ENCODE data around the gene DDR2.

Gene DDR2

DNA sequence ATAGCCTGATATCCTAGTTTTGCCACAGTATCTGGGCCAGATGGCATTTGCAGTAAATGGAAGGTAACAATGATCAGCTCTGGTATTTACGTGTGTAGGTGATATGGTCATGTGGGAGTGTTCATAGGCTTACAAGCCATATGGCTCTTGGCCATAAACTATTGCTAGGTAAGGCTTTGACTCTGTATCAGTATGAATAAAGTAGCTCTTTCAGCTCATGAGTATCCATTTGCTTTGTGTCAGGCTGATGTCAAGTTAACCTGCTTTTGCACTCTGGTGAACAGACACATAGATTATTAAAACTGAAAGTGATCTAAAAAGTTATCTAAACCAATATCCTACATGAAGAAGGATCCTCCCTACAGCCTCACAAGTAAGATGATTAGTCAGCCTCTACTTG, 69.0 kb downstream of the DDR2 start:
- DNase-seq: no peak

- no peak for DNase-seq
Measured at GRCh38 chr1:162702628-162703027, 70.4 kb downstream of the DDR2 start.

DNA sequence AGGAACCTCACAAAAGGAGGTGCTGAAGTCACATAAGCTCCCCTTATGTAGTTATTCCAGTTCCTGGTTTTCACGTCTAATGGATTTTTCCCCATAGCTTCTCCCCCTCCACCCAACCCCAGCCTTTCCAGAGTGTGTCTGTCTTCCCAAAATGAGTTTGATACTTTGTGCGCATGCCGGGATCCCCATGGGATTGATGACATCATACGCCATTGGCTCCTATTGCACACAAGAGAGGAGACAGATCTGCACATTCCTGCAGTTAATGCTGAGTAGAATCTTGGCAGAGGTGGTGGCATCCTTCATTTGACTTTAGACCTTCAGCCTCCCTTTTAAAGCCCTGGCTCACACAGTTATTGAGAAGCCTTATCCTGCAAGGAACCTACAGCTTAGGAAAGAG, 71.4 kb downstream of the DDR2 start:
- DNase-seq: no peak

GRCh38 chr1:162704673-162705424, 72.6 kb downstream of the DDR2 start:
- DNase-seq: no peak

GRCh38 chr1:162706003-162706402, 73.7 kb downstream of the DDR2 start:
- DNase-seq: no peak

DNA sequence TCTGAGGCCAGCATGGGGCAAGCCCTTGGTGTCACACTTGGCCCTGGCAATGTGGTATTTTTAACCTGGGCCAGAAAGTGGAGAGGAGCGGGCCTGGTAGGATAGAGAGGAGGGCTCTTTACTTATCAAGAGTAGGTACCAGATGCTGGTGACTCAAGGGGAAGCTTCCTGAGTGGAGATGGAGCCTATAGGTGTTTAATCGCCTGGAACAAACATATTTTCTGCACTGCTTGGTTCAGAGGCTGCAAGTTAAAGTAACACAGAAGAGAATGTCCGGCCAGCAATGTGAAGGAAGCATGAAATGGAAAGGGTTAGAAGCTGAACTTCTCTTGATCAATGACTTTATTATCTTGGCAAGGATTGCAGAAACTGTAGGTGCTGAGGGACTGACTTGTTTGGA, 74.3 kb downstream of the DDR2 start:
- DNase-seq: no peak

GRCh38 chr1:162708286-162708685, 76.0 kb downstream of the DDR2 start:
- DNase-seq: no peak

DNA sequence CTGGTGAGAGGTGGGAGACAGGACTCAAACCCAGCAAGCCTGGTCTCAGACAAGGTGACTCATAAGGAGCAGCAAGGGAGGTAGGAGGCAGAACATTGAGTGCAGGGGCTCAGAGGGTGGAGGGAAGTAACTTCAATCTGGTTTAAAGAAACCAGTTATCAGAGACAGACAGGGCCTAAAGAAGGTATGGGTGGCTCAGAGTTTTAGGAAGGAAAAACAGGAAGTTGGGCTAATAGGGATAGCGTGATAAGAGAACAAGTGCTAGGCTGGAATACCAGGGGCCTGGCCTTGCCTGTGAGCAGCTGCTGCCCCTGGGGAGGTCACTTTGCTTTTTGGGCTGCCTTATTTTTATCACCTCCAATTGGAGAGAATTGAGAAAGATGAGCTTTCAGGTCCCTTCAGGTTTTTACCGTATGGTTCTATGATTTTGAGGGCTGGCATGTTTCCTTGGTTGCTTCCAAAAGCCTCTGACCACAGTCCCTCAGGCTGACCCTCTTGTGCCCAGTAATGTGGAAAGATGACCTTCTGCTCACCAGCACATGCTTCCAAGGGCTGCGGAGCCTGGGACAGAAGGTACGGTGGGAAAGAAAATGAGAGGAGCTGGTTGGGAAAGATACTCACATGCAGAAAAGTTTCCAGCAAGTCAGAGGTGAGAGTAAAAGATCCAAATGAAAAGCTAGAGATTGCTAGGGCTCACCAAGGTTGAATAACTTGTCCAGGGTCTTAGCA, 77.0 kb downstream of the DDR2 start:
- no peak for DNase-seq

- DNase-seq: no peak
Measured at GRCh38 chr1:162709870-162710269, 77.6 kb downstream of the DDR2 start.

DNA sequence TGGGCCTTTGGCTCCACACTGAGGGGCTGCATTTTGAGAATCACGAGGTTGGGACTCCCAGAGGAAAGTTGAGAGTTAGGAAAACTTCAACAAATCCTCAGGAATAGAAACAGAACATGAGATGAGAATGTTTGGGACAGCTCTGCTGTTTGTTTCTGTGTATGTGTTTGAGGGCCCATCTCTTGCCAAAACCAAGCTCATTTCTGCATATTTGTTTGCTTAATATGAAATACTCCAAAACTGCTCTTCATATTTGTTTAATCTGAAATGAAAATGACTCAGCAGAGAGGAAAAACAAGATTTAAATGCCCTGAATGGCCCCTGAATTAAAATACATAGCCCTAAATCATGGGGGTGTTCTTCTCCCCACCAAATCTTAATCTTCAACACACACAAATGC, 78.1 kb downstream of the DDR2 start:
- DNase-seq: no peak

DNA sequence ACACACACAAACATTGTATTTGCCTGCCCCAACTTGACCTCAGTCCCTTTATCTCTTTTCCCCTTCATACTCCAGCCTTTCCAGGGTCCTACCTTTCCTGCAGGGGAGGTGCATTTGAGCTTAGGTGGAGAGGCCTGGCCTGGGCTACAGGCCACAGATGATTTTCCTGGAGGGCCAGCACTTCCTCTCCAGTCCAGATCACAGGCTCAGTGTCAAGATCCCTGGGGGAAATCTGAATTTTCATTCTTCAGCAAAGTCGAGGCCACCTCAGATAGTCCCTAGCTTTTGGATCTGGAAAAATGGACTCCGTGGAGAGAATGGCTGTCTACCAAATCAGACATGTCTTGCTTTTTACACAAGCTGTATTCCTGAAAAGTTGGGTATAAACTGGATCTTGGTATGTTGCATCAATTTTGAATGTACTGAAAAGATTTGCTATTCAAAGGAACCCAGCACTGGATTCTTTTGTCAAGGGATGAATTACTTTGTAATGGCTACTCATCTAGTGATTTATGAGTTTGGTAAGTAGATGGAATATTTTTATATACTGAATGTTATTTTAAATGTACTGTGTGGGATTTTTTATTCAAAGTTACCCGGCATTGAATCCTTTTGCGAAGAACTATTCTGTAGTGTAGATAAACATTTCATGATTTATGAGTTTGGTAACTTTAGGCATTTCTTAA, 78.7 kb downstream of the DDR2 start:
- no peak for DNase-seq

DNA sequence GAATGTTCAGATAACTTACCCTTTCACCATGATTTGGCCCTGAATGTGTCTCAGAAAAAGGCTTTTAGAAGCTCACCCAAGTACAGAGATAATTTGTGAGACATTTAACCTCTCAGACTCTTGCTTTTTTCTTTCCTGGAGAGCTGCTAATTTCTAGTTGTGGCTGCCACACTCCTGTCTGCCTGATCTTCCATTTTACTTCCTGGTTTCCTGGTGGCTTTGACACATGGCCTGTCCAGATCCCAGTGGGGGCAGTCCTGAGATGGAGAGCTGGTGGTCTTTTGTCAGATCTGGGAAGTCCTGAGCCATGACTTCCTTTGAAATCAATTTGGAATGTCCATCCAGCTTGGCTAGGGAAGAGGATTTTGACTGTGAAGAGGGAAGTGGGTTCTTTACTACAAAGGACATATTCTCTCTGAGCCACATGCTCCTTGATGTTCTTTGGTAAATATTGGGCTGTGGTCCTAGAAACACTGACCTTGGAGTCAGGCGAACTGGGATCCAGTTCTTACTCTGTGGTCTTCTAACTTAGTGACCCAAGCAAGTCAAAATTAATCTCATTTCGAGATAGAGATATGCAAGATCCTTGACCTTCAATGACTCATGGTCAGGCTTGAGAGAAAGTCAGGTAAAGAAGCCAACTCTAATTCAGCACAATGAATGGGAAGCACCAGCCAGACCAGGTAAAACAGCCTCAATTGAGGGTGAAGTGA, 80.2 kb downstream of the DDR2 start:
- DNase-seq: no peak

DNA sequence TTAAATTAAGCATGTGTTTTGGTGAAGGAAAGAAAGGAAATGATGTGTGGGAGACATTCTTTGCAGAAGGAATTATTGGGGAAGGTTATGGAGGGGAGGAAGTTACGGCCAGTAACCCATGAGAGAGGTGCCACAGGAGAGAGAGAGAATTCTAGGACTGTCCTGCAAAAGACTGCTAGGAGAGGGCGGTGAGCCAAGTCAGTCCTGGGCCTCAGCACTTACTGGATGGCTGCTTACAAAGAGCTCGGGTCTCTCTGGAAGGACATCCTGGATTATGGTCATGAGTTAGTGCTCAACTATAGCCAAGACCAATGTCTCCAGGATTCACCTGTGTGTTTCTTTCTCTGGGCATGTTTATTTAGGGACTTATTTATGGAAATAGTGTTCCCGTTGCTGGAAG, 83.9 kb downstream of the DDR2 start:
- DNase-seq: no peak

DNA sequence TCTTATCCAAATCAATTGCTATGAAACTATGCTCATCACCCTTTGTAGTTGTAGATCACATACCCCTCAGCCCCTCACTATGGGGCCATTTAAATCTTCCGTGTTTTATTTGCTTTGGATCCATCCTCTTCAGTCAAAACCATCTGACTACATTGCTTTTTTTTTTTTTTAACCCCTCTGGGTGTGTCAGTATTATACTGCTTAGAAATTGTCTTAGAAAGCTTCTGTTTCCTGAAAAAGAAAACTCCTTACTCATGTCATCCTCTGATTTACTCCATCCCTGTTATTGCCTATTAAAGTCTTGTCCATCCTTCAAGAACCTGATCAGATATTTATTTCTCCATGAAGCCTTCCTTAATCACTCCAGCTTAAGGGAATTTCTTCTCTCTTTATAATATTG, 84.3 kb downstream of the DDR2 start:
- no peak for DNase-seq

DNA sequence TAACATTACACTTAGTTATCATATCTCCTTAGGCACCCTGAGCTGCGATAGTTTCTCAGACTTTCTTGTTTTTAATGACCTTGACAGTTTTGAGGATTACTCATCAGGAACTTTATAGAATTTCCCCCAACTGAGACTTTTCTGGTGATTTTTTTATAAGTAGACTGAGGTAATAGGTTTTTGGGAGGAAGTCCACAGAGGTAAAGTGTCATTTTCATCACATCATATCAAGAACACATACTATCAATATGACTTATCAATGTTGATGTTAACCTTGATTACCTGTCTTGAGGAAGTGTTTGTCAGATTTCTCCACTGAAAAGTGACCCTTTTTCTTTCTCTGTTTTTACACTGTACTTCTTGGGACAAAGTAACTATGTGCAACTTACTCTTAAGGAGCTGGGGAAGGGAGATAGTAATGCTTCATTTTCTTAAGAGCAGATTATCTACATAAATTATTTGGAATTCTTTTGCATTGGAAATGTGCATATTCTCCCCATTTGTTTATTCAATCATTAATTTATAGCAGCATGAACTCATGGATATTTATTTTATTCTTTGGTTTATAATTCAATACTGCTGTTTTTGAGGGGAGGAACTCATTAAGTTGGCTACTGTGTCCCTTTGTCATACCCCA, 85.4 kb downstream of the DDR2 start:
- DNase-seq: no peak

DNA sequence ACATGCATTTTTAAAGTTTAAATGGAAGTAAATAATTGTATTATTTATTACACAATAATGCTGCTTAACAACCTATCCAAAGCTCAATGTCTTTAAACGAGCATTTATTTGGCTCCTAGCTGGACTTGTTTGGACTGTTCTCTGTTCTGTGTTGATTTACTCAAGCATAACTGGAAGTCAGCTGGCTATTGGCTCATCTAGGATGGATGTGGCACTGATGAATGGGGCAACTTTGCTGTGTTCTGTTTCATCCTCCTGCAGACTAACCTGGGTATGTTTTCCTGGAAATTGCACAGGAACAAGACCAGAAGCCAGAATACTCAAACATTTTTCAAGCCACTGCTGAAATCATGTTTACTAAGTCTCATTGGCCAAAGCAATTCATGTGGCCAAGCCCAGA, 87.4 kb downstream of the DDR2 start:
- DNase-seq: no peak

- no peak for DNase-seq
Measured at GRCh38 chr1:162720996-162721395, 88.7 kb downstream of the DDR2 start.

- no peak for DNase-seq
Measured at GRCh38 chr1:162721471-162721870, 89.2 kb downstream of the DDR2 start.

GRCh38 chr1:162722036-162722435, 89.8 kb downstream of the DDR2 start:
- DNase-seq: no peak

GRCh38 chr1:162724583-162725120, 92.4 kb downstream of the DDR2 start:
- DNase-seq: no peak

DNA sequence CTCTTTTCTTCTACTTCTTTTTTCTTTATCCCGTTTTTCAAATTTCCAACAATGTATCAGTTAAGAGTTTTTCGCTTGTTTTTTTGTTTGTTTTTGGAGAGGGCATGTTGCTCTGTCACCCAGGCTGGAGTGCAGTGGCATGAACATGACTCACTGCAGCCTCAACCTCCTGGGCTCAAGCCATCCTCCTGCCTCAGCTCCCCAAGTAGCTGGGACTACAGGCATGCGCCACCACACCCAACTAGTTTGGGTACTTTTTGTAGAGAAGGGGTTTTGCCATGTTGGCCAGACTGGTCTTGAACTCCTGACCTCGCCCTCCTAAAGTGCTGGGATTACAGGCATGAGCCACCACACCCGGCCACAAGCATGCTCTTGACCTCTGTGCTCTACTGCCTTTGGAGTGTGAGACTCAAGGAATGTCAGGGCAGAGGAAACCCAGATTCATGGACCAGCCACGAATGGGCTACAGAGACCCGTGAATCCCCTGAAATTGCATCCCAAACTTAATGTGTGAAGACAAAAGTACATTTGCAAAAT, 93.1 kb downstream of the DDR2 start:
- no peak for DNase-seq

- no peak for DNase-seq
Measured at GRCh38 chr1:162726555-162726954, 94.3 kb downstream of the DDR2 start.

All from NCI-H2081 (cell line).